Suppressor macrophage treated with lipopolysaccharide for 4 hours (primary cell): ENCODE results near the gene RILPL1.
"Not testable (repeated sequence)": the region's sequence is repeated elsewhere in the genome, so short reads cannot be mapped to it uniquely, and the experiment has no call there.

ENCODE experiments used
- DNase-seq: peaks from one replicate; pipeline ENCODE4 v3.0.0-alpha.2; 2020

RILPL1 gene

DNA sequence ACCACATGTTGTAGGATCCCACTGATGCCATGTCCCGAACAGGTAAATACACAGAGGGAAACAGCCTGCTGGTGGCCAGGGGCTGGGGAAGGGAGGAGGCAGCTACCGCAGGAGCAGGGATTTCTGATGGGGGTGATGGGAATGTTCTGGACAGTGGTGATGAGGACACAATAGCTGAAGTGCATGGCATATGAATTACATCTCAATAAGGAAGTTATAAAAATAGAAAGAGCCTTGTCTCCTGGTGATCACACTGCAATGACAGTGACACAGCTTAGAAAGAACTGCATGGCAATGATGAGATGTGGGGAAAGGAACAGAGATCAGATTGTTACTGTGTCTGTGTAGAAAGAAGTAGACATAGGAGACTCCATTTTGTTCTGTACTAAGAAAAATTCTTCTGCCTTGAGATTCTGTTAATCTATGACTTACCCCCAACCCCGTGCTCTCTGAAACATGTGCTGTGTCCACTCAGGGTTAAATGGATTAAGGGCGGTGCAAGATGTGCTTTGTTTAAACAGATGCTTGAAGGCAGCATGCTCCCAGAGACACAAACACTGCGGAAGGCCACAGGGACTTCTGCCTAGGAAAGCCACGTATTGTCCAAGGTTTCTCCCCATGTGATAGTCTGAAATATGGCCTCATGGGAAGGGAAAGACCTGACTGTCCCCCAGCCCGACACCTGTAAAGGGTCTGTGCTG, 41.0 kb downstream of the RILPL1 start:
- DNase-seq = peak; percentile 54

DNA sequence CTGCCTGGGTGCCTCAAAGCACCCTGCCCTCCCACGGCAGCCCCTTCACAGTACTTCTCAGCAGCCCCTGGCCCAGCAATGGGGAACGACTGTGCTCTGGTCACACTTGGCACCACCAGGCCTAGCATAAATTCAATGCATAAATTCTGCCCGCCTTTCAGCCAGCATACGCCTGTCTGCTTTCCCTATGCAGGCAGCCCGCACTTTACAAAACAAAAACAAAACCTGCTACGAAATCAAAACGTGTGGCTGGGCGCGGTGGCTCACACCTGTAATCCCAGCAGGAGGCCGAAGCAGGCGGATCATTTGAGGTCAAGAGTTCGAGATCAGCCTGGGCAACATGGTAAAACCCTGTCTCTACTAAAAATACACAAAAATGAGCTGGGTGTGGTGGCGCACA, 42.0 kb downstream of the RILPL1 start:
- no peak for DNase-seq

DNA sequence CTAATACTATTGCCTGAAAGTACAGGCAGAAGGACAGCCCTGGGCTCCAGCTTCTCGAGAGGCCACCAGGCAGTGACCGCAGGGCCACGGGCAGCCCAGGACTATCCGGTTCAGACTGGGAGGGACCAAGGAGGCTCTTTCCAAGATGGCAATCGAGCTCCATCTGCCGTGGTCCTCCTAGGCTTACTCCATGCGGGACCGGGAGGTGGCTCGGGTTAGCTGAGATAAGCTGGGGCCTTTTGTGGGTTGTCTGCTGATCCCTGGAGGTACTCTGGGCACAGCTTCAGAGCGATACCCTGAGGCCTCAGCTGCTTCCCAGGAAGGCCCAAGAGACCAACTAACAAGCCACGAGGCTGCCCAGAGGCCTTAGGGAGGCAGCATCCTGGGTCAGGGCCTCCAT, 42.5 kb downstream of the RILPL1 start:
- DNase-seq = no peak

DNA sequence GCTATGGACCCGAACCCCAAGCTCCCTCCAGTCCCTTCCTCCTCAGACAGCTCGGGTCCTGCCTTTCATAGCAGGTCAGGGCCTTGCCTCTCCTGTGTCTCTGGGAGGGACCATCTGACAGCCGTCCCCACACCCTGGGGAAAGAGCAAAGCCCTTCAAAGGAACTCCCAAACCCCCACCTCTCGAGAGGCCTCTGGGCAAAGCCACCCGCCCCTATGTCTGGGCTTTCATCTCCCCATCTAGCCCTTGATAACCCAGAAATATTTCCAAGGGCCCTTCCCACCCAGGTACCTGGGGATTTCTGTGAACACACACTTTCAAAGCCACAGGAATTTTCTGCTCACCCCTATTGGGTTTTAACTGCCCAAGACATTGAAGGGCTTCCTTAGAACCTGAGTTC, 43.4 kb downstream of the RILPL1 start:
- no peak for DNase-seq

DNA sequence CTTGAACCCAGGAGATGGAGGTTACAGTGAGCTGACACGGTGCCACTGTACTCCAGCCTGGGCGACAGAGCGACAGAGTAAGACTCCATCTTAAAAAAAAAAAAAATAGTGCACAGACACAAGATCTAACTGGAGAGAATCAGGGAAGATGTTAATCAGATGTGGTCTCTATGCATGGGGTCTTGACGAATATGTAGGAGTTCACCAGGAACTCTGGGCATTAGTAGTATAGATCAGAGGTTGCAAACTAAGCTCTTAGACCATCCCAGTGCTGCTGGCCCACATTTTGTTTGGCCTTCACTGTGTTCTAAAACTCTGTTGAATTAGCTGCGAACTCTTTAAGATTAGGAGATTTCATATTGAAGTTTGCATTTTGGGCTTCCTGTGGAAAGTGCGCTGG, 43.9 kb downstream of the RILPL1 start:
- no peak for DNase-seq

DNA sequence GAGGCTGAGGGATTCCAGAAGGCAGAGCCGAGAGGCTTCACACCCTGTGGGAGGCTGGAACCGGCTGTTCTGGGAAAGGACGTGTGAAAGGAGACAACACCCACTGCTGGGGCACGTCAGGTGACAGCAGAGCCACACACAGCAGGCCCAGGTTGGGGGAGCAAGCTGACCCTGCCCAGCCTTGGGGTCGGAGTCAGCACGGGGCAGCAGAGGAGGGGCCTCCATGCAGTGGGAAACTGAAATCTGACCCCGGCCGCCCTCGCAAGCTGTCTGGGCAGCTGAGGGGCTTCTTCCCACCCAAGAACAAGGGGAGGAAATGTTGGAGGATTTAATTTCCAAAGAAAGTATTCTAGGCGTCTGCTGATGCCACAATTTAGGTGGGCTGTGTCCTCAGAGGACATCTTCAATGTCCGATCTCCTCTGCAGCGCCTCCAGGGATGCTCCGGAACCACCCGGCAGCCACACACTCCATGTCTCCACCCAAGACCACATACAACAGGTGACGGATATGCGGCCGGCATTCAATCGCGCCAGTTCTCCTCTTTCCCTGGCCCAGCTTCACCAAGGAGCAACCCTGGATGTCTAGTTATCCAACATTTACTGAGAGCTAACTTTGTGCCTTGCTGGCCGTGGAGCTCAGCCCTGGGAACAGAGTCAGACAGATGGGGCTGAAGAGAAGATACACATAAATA, 44.8 kb downstream of the RILPL1 start:
- DNase-seq = no peak

DNA sequence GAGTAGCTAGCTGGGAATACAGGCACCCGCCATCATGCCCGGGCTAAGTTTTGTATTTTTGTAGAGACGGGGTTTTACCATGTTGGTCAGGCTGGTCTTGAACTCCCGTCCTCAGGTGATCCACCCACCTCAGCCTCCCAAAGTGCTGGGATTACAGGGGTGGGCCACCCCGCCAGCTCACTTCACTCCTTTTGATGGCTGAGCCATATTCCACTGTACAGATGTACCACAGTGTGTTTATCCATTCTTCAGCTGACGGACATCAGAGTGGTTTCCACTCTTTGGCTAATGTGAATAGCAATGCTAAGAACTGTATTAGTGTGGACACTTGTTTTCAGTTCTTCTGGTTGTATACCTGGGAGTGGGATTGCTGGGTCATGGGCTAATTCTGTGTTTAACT, 46.1 kb downstream of the RILPL1 start:
- no peak for DNase-seq

DNA sequence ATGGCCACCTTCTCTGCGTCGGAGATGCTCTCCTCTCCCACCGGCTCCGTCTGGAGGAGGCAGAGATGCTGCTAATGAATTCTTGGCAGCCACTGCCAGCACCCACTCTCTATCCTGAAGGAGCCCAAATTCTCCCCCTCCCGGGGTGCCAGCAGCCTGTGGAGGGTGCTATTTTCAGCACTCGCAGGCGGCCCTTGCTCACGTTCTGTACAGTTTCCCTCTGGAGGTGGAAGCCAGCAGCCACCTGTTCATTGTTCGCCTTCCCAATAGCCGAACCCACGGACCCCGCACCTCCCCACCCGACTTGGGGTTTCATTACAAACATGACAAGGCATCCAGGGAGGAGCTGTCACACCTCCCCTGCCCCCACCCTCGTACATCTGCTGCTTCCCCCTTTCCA, 47.8 kb downstream of the RILPL1 start:
- no peak for DNase-seq

DNA sequence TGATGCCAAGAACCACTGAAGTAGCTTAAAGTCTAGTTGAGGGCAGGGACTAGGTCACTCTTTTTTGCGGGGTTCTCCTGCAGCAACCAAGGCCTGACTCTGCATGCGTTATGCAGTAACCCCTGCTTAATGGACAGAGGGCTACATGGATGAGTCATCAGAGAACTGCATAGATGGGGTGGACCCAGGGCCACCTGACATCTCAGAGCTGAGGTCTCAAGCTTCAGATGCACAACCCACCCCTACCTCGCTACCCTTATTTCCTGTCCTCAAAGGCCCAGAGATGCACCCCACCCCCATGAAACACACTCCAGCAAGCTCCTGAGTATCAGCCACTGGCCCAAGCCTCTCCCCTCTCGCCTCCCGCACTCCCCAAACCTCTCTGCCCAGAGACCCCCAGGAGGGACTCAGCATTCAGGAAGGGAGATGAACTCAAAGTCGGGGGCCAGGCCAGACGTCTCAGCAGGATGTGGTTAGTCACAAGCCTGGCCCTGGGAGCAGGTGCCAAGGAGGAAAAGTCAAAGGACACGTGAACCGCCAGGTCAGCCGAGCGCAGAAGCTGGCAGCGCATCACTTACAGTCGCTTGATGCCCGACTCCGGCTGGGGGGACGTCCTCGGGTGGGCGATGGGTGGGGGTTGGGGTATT, 49.8 kb downstream of the RILPL1 start:
- DNase-seq = no peak

DNA sequence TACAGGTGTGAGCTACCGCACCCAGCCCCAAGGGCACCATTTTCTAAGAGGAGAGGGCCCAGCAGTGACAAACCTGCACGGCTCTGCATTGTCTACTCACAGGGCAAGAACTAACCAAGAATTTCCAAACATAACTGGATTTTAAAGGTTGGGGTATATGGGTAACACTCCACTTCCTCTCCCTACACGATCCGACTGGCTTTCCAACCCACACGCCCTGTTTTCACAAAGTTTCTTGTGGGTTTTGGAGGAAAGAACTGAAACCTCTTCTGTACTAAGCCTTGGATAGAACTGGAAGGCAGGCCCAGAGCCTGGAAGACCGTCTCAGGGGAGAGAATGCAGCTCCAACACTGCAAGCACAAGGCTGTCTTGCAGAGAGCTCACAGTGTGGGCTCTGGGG, 50.6 kb downstream of the RILPL1 start:
- DNase-seq = peak; percentile 20

DNA sequence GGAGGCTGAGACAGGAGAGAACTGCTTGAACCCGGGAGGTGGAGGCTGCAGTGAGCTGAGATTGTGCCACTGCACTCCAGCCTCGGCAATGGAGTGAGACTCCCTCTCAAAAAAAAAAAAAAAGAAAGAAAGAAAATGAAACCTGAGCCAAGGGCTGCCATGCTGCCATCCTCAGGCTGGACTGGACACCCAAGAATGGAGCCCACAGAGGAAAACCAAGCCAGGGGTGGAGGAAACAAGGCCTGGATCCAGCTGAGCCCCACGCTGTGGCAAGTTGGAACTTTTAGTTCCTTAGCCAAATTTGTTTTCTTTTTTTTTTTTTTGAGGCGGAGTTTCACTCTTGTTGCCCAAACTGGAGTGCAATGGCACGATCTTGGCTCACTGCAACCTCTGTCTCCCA, 52.3 kb downstream of the RILPL1 start:
- not testable (repeated sequence) for DNase-seq

DNA sequence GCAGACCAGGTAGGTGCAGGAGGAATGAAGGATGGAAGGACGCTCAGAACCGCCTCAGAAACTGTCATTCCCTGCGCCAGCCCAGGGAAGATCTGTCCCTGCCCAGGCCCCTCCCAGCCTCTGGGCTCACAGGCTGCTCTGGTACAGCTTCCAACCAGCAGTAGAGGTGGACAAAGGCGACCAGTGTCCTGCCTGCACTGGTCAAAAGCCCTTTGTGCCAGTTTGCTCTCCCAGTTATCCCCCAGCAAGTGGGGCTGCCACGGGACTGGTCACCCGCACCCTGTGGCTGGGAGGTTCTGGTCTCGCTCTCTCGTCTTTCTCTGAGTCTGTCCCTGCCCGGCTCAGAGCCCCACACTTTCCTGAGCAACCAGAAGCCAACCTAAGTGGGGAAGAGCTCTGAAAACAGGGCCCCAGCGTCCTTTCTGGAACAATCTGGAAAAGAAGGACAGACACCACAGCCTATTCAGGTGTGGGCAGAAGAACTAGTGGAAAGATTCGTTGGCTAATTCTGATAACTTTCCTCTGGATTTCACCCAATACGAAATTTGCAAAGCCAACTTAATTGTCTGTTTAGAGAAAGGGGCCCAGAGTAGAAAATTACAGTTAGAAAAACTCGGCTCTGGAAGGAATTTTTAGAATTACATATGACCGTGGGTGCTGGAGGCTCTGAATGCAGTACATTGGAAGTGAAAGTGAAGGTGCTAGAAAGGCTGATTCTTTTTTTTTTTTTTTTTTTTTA, 53.9 kb downstream of the RILPL1 start:
- no peak for DNase-seq

DNA sequence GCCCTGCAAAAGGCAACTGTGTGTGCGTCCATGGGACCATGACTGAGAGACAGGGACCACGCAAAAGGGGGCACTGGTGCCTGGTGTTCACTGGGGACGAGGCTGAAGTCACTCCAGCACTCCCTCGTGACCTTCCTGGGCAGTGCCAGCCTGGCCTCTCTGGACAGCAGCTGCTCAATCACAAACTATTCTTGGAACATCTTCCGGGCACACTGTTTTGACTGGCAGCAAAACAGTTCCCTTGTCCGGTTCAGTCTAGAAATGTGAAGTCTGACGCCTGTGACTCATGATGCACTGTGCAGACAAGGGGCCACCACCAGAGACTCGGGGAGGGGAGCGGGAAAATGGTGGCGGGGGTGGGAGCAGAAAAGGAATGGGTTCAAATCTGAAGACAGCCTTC, 54.8 kb downstream of the RILPL1 start:
- no peak for DNase-seq

DNA sequence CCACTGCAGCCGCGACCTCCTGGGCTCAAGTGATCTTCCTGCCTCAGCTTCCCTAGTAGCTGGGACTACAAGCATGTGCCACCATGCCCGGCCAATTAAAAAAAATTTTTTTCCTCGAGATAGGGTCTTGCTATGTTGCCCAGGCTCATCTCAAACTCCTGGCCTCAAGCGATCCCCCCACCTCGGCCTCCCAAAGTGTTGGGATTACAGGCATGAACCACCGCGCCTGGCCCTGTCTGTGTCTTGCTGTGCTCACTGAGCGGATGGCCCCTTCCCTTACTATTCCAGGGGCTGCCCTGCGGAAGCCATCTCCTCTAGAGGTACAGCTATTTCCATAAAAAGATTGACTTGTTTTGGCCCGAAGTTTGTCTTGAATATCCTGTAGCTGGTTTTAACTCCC, 55.5 kb downstream of the RILPL1 start:
- DNase-seq = no peak

DNA sequence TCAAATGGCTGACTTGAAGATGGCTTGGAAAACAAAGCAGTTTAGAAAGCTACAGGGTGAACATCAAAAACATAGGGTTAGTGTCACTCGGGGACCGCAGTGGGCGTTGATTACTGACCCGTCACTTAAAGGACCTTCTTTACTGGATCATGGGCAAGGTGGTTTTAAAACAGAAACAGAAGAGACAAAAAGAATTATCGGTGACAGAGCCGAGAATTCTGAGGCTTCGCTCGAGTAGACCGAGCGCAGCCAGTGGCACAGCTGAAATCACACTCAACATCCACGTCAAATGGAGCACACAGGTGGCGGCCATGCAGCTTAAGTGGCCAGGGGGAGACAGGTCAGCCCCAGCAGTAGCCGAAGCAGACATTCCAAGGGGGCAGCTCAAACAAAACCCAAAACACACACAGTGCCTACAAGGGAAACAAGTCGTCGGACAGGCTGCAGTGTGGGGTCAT, 58.2 kb downstream of the RILPL1 start:
- DNase-seq = no peak

DNA sequence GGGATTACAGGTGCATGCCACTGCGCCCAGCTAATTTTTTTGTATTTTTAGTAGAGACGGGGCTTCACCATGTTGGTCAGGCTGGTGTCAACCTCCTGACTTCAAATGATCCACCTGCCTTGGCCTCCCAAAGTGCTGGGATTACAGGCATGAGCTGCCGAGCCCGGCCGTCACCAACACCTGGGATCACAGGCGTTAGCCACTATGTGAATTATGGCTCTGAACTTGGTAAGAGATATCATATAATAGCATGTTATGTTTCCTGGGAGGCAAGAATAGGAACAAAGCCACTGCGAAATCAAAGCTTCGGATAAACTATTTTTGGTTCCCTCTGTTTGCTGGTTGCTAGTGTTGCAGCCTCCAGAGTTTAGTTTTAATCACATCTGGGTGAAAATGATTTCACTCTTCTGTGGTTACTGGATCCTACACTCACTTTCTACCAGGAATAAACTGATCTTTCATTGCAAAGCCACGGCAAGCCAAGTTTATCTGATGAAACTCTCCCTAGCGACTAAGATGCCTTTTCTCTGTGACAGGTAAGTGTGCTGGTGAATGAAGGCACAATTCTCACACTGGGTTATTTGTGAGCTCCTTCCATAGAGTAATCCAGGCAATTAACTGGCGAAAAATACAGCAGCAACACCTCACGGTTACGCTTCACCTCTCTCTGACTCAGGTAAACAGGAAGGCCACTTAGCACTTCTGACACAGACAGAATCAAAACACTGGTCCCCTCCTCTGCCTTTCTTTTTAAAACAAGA, 58.9 kb downstream of the RILPL1 start:
- DNase-seq = no peak

DNA sequence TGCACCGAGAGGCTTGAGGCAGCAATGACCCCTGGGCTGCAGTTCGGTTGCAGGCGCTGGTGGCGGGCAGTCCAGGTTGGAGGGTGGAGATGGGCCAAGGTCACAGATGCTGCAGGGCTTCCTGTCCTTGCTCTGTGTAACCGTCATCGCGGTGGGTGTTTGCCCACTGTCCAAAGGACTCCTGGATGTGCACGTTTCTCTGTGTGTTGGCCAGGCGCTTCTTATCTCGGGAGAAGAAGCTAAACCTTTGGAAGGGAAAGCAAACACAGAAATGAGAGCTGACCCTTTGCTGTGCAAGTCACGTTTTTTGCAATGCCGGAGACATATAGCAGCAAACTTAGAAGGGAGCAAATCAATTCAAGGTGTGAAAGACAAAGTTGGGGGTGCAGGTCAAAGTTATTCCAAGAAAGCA, 61.1 kb downstream of the RILPL1 start:
- no peak for DNase-seq

DNA sequence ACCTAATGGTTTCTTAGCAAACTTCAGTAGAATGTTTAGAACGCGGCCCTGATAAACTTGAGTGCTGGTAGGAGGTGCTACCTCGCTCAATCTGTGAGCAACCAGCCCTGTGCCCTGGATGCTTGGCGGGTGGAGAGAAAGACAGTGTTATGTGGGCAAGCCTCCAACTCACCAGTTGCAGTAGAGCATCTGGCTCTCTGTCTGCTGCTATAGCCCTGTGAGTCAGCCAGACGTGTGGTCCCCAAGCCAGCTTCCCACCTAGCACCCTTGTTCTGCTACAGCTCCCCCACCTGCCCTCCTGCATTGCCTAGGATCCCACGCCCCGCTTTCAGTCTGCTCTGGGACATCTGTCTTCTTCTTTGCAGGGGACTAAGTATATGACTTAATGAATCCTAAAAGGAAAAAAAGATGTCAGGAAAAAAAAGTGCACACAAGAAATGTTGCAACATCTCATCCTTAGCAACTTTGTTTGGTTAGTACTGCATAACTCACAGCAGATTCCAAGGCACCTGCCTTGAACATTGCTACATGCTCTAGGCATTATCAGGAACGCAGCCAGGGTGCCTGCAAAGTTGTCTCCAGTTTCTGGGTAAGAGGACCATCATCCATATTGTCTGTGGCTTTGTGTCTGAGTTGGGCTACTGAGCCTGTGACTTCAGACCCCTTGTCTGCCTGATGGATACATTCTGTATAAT, 62.0 kb downstream of the RILPL1 start:
- DNase-seq = no peak

DNA sequence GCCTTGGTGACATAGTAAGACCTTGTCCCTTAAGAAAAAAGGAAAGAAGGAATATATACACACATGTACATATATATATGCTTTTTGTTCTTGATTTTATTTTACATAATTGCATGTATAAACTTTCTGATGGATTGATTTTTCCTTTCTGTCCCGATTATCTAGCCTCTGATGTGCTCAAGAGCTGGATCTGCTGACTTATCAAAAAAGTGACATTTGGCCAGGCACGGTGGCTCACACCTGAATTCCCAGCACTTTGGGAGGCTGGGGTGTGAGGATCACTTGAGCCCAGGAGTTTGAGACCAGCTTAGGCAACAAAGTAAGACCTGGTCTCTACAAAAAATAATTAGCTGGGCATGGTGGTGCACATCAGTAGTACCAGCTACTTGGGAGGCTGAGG, 63.5 kb downstream of the RILPL1 start:
- no peak for DNase-seq

DNA sequence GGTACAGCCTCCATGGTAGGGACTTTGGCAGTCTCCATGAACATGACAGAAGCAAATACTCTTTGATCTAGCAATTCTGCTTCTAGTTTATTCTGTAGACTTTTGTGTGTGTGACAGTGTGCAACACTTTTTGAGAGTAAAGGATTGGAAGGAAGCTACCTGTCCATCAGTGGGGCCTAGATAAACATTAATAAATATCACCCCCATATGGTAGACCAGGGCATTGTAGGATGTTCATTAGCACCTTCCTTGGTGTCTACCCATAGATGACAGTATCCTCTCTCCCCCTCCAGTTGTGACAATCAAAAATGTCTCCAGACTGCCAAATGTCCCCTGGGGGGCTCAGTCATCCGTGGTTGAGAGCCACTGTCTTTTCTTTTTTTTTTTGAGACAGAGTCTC, 64.7 kb downstream of the RILPL1 start:
- DNase-seq = no peak

DNA sequence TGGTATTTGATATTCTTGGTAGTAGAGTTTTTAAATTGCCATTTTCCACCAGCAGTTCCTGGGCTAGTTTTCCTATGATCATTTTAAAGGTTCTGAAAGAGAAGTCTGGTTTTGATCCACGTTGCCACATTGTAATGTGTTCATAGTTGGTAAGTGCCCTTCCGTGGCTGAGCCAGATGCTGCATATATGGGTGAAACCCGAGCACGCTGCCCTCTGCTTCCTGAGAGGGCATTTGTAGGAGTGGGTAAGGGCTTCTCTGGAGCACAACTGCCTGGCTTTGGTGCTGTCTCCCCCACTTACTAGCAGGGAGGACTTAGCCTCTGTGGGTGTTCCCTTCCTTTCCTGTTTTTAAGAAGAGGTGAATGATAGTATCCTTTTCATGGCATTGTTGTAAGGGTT, 68.4 kb downstream of the RILPL1 start:
- DNase-seq = no peak

DNA sequence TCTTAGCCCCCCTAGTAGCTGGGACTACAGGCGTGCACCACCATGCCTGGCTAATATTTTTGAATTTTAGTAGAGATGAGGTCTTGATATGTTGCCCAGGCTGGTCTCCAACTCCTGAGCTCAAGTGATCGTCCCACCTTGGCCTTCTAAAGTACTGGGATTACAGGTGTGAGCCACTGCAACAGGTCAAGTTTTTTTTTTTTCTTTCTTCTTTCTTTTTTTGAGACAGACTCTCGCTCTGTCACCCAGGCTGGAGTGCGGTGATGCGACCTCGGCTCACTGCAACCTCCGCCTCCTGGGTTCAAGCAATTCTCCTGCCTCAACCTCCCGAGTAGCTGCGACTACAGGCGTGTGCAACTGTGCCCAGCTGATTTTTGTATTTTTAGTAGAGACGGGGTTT, 70.3 kb downstream of the RILPL1 start:
- not testable (repeated sequence) for DNase-seq
